ENCODE results near the gene SHH.

The SHH gene

GRCh38 chr7:155770241-155770640, 42.0 kb downstream of the SHH start:
- no peak for DNase-seq
- TF ChIP-seq GATA1 (IDR thresholded peaks at IDR 0.05; ENCODE audit: low read depth, low read length): no peak
- TF ChIP-seq POLR2A (IDR thresholded peaks at IDR 0.05; ENCODE audit: low read length): no peak

- no peak for DNase-seq
- TF ChIP-seq GATA1 (IDR thresholded peaks at IDR 0.05; ENCODE audit: low read depth, low read length) (no peak), POLR2A (IDR thresholded peaks at IDR 0.05; ENCODE audit: low read length) (no peak)
Observed at GRCh38 chr7:155769701-155770100, 42.6 kb downstream of the SHH start.

- no peak for TF ChIP-seq POLR2A (IDR thresholded peaks at IDR 0.05; ENCODE audit: low read length)
- TF ChIP-seq GATA1 (IDR thresholded peaks at IDR 0.05; ENCODE audit: low read depth, low read length): no peak
- no peak for DNase-seq
Observed at GRCh38 chr7:155766966-155767916, 45.0 kb downstream of the SHH start.

GRCh38 chr7:155766386-155766785, 45.9 kb downstream of the SHH start:
- DNase-seq: no peak
- TF ChIP-seq GATA1 (IDR thresholded peaks at IDR 0.05; ENCODE audit: low read depth, low read length): no peak
- no peak for TF ChIP-seq POLR2A (IDR thresholded peaks at IDR 0.05; ENCODE audit: low read length)

GRCh38 chr7:155765458-155765857, 46.8 kb downstream of the SHH start:
- TF ChIP-seq GATA1 (IDR thresholded peaks at IDR 0.05; ENCODE audit: low read depth, low read length) (no peak), POLR2A (IDR thresholded peaks at IDR 0.05; ENCODE audit: low read length) (no peak)
- DNase-seq: no peak

- TF ChIP-seq POLR2A (IDR thresholded peaks at IDR 0.05; ENCODE audit: low read length) (no peak), GATA1 (IDR thresholded peaks at IDR 0.05; ENCODE audit: low read depth, low read length) (no peak)
- DNase-seq: no peak
Observed at GRCh38 chr7:155764438-155764793, 47.8 kb downstream of the SHH start.

- no peak for TF ChIP-seq POLR2A (IDR thresholded peaks at IDR 0.05; ENCODE audit: low read length)
- no peak for TF ChIP-seq GATA1 (IDR thresholded peaks at IDR 0.05; ENCODE audit: low read depth, low read length)
- no peak for DNase-seq
Observed at GRCh38 chr7:155763691-155764437, 48.4 kb downstream of the SHH start.

GRCh38 chr7:155763122-155763521, 49.1 kb downstream of the SHH start:
- no peak for TF ChIP-seq GATA1 (IDR thresholded peaks at IDR 0.05; ENCODE audit: low read depth, low read length)
- no peak for TF ChIP-seq POLR2A (IDR thresholded peaks at IDR 0.05; ENCODE audit: low read length)
- no peak for DNase-seq

GRCh38 chr7:155762655-155763054, 49.6 kb downstream of the SHH start:
- TF ChIP-seq POLR2A (IDR thresholded peaks at IDR 0.05; ENCODE audit: low read length): no peak
- no peak for TF ChIP-seq GATA1 (IDR thresholded peaks at IDR 0.05; ENCODE audit: low read depth, low read length)
- no peak for DNase-seq

GRCh38 chr7:155762036-155762435, 50.2 kb downstream of the SHH start:
- TF ChIP-seq POLR2A (IDR thresholded peaks at IDR 0.05; ENCODE audit: low read length): no peak
- TF ChIP-seq GATA1 (IDR thresholded peaks at IDR 0.05; ENCODE audit: low read depth, low read length): no peak
- no peak for DNase-seq

- no peak for DNase-seq
- TF ChIP-seq POLR2A (IDR thresholded peaks at IDR 0.05; ENCODE audit: low read length): no peak
Observed at GRCh38 chr7:155761162-155761561, 51.1 kb downstream of the SHH start.

GRCh38 chr7:155759740-155760430, 52.4 kb downstream of the SHH start:
- TF ChIP-seq GATA1 (IDR thresholded peaks at IDR 0.05; ENCODE audit: low read depth, low read length) (no peak), POLR2A (IDR thresholded peaks at IDR 0.05; ENCODE audit: low read length) (no peak)

GRCh38 chr7:155758348-155758747, 53.9 kb downstream of the SHH start:
- DNase-seq: no peak
- TF ChIP-seq GATA1 (IDR thresholded peaks at IDR 0.05; ENCODE audit: low read depth, low read length) (no peak), POLR2A (IDR thresholded peaks at IDR 0.05; ENCODE audit: low read length) (no peak)

More at GRCh38 chr7:155759740-155760430, 52.4 kb downstream of the SHH start:
- DNase-seq: no peak

- no peak for DNase-seq
- TF ChIP-seq GATA1 (IDR thresholded peaks at IDR 0.05; ENCODE audit: low read depth, low read length) (no peak), POLR2A (IDR thresholded peaks at IDR 0.05; ENCODE audit: low read length) (no peak)
Observed at GRCh38 chr7:155756322-155756721, 55.9 kb downstream of the SHH start.
